CD4-positive, alpha-beta T cell treated with Interleukin-6 for 4 hours (primary cell): ENCODE measurements around the gene SYNE2.
"Not testable (repeated sequence)": the region's sequence is repeated elsewhere in the genome, so short reads cannot be mapped to it uniquely, and the experiment has no call there.

Source experiments
- DNase-seq: peaks from one replicate; pipeline ENCODE4 v3.0.0-alpha.2; 2020; ENCODE audit warnings: mixed read lengths

SYNE2 gene

DNA sequence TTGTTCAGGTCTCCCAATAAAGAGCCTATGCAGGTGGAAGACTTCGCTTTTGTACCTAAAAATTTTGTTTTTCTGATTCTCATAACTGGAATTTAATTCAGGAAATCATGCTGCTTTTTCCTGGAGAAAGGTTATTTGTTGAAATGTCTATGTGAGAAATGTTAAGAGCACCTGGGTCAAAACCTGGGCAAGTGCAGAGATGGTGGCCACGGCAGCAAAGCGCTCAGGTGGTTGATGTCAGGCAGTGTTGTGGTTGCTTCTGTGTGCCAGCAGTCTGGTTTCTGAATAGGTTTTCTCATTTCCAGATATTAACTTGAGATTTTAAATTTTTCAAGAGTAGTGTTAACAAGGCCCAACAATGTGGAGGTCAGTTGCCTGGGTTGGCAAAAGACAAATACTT is 345.2 kb downstream of the SYNE2 start:
- DNase-seq = no peak

DNA sequence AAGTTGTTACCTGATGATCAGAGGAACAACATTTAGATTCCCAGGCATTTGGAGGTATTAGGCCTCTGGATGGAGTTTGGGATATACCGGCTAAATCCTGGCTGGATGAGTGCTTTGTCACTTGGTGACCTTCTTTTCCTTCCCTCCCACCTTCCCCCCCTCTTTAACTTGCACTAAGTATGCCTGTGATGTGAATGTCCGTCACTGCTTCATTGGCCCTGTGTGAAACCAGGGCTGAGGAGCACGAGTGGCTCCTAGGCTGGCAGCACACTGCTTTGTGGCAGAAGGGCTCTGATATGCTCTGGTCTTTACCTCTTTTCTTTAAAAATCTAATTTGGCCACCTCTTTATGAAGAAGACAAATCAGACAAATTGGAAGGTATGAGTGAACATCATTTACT is 345.7 kb downstream of the SYNE2 start:
- no peak for DNase-seq

DNA sequence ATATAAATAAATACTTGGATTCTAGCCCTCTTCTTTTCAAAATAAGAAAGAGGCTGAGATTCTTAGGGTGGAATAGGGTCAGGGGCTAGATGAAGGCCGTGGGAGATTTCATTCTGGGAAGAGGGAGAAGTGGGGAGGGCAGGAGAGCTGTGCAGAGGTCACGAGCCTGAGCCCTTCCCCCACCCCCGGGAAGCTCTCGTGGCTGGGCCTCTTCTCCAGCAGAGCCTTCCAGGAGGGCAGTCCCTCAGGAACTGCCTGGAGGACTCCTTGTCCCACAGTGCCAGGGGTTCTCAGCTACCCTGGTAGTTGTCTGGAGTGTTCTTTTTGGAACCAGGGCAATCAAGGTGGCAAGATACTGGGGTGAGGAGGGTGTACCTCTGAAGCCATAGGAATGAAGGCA is 347.4 kb downstream of the SYNE2 start:
- DNase-seq = no peak

DNA sequence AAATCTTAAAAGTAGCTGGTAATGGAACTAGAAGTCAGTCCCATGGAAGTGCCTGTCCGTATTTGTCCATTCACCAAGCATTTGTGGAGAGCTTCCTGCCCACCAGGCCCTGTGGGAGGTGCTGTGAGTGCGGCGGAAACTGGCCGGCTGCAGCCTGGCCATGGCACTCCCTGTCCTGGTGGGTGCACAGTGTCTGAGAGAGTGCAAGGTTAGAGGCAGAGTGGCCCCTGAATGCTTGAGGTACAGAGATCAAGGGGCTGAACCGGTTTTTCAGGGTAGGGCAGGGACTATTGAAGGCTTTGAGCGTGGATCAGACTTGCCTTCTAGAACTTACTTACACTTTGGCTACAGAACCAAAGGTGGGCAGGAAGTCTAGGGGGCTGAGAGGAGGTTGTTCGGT is 348.5 kb downstream of the SYNE2 start:
- DNase-seq = no peak

DNA sequence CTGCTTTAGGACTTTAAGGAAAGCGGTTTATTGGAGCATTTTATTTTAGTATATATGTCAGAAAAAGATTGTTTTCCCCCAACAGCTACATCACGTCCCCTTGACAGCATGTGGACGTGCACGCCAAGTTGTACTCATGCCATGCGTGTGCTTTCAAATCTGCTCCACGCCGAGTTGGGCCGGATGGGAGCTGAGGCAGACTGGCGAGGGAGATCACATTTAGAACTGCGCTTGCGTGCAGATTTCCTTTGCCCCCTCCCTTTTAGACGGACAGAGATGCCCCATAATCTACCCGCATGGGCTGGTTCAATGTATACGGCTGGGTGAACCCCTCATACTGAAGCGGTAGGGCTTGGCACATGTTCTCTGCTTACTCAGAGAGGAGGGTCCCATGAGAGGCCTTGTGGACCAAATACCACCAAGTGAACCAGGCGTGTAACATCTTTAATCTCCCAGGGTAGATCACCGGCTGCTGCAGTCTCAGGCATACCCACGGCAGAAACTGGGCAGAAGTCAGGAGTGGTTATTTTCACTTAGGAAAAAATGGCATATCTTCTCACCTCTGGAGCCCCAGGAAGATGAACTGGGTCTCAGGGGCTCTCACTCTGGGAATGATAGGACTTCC is 349.2 kb downstream of the SYNE2 start:
- no peak for DNase-seq

DNA sequence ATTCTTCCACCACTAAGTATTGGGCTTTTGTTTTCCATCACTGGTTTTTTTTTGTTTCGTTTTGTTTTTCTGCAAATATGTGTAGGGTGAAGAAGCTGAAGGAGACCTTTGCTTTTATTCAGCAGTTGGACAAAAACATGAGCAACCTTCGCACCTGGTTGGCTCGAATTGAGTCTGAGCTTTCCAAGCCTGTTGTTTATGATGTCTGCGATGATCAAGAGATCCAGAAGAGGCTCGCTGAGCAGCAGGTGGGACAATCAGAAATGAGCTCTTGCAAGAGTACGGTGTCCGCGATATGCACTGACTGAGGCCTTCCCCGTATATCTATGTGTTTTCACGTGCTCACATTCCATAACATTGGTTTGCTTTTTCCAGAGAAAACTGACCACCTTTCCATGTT is 349.9 kb downstream of the SYNE2 start:
- DNase-seq = no peak

DNA sequence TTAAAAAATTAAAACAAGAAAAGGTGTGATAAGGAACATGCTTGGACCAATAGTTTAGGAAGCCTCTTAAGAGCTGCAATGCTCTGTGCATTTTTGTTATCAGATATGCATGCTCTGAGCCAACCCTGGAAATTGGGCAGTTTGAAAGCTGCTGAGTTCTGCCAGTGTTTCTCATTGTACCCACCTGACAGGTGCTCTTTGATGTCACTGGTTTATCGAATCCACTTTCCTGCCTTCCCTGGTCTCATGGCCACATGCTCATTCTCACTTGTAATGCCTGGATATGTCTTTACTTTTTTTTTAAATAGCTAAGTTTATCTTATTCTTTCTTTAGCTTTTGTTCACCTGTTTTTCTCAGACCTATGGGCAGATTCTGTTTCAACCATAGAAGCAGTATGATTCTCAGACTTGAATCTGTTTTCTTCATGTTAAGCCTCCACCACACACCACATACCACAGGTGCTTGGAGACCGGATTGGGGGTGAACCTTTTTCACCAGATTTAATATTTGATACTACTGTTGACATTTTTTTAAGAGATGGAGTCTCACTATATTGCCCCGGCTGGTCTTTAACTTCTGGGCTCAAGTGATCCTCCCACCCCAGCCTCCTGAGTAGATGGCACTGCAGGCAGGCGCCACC is 350.7 kb downstream of the SYNE2 start:
- no peak for DNase-seq

DNA sequence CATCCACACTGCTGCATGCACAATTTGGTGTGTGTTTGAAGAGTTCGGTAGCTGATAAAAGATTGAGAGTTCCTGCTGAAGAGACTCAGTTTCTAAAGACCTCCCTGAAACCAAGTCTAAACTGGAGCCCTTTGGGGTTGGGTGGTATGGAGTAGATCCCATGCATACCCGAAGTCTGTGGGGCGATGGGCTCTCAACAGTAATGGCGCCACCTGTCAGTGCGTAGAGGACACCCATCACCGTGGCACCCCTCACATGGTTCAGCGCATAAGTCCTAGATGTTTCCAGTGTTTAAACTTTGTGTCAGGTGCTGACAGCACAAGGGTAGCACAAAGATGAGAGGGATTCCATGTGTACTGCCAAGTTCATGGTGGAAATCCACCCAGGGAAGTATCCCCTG is 355.5 kb downstream of the SYNE2 start:
- no peak for DNase-seq

DNA sequence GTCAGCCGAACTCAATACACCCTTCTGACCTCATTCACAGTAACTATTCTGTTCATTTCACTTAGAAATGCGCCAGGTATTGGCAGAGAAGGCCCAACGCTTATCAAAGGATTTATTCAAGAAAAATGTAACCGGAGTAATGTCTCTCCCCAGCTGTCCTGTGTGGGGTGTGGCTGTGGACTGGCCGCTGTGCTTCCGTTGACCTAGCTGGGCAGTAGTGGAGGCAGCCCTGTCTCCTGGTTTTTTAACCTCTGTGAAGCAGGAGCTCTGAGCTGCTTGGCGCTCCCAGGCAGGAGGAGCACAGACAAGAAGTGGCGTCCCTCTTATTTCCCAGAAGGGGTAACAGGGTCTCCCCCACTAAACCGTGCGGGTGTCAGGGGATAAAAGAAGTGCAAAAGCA is 356.2 kb downstream of the SYNE2 start:
- no peak for DNase-seq

DNA sequence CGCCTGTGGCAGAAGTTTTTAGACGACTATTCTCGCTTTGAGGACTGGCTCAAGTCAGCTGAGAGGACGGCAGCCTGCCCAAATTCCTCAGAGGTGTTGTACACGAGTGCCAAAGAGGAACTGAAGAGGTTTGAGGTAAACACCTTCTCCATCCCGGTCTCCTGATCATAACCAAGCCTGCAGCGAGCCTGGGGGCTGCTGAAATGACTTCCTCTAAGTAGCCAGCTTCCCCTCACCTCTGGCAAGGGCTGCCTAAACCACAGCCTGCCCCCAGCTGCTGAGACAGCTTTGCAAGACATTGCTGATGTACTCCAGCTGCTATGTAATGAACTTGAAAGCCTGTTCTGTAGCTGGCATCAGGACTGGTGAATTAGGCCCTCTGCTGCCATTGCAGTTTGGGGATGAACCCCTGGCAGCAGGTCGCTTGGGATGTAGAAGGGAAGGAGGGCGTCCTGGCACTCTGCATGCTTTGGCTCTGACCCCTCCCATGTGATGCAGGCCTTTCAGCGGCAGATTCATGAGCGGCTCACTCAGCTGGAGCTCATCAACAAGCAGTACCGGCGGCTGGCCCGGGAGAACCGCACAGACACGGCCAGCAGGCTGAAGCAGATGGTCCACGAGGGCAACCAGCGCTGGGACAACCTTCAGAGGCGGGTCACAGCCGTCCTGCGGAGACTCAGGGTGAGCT is 356.8 kb downstream of the SYNE2 start:
- DNase-seq = no peak

DNA sequence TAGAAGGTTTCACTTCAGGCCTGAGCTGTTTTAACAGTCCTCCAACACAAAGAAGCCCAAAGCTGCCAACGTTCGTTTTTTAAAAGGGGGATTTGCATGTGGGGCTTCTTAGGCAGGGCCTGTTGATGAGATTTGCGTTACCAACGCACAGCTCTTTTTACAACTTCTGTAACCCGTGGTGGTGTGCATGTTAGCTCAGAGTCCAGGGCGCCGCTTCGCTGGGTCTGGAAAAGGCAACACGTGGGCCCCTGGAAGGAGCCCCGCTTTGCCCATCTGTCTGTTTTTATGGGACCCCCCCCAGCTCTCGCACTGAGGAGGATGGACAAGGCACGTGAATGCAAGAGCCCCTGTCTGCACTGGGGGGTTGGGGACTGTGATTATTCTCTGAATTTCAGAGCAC is 357.4 kb downstream of the SYNE2 start:
- DNase-seq = no peak

DNA sequence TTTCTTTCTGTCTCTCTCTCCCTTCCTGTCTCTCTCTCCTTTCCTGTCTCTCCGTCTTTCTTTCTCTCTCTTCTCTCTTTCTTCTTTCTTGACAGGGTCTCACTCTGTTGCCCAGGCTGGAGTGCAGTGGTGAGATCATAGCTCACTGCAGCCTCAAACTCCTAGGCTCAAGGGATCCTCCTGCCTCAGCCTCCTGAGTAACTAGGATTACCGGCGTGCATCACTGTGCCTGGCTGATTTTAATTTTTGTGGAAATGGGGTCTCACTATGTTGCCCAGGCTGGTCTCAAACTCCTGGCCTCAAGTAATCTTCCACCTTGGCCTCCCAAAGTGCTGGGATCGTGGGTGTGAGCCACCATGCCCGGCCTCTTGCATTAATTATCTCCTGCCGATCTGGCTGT is 358.1 kb downstream of the SYNE2 start:
- not testable (repeated sequence) for DNase-seq

DNA sequence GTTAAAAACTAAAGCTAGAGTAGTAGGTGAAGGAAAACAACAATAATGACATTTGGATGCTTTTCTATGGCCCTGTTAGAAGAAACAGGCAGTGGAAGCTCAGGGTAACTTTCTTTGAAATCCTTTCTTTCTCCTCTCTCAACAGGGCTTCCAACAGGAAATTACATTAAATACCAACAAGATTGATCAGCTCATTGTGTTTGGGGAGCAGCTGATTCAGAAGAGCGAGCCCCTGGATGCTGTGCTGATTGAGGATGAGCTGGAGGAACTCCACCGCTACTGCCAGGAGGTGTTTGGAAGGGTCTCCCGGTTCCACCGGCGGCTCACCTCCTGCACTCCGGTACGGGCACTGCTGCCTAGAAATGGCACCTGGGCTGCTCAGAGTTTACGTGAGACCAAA is 359.9 kb downstream of the SYNE2 start:
- no peak for DNase-seq

DNA sequence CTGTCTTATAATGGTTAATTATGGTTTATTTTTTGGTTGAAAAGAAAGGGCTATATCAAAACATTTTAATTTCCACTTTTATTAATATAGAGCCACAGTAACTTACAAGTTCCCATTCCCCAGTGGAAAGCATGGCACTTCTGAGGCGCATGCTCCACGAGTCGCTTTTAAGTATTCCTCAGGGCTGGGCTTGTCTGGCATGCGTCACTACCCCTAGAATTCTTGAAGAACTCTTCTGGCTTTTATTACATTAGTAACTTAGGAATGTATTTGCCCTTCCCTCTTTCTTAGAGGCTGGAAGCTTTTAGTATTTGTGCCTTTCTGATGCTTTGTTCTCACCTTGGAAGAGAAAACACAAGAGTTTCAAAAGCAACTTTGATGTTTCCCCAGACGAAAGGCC is 360.3 kb downstream of the SYNE2 start:
- no peak for DNase-seq

DNA sequence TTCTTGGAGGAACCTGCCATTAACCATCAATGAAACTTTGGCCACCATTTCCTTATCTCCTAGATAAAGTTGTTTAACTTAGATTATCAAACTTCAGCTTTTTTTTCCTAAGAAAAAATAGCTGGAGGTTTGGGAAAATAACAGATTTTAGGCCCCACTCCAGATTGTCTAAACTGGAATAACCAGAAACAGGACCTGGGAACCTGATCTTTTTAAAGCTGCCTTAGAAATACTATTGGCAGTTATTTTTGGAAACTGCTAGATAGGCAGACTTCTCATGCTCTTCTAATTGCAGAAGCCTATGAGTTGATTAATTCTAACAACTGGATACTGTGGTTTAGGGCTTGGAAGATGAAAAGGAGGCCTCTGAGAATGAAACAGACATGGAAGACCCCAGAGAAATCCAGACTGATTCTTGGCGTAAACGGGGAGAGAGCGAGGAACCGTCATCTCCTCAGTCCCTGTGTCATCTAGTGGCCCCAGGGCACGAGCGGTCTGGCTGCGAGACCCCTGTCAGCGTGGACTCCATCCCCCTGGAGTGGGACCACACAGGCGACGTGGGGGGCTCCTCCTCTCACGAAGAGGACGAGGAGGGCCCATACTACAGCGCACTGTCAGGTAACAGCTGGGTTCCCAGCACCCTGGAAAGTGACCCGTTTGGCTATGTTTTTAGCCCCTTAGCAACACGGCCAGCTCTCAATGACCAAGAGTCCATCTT is 361.2 kb downstream of the SYNE2 start:
- no peak for DNase-seq

DNA sequence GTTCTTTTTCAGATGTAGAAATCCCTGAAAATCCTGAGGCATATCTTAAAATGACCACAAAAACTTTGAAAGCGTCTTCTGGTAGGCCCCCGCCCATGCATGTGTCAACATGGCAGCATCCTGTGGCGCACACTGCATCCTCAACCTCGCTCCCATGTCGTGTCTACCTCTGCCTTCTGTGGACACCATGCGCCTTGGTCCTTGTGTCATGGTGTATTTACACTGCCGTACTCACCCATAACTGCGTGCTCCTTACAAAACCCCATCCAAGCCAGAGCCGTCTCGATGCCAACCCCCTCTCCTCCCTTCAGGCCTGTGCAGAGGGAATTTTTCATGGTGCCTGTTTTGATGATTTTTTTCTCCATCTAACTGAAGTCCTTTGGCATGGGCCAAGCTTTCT is 362.5 kb downstream of the SYNE2 start:
- no peak for DNase-seq

DNA sequence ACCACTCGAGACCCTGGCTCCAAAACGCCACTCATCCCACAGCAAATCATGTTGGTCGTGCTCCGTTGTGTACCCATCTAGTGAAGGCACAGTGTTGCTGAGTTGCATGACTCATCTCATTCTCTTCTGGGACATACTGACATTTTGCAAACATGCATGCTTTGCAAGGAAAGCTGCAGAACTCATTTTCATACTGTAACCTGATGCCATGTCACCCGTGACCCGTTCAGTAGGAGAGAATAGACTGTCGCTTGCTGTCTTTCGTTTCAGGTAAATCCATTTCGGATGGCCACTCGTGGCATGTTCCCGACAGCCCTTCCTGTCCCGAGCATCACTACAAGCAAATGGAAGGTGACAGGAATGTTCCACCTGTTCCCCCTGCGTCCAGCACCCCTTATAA is 363.2 kb downstream of the SYNE2 start:
- no peak for DNase-seq

DNA sequence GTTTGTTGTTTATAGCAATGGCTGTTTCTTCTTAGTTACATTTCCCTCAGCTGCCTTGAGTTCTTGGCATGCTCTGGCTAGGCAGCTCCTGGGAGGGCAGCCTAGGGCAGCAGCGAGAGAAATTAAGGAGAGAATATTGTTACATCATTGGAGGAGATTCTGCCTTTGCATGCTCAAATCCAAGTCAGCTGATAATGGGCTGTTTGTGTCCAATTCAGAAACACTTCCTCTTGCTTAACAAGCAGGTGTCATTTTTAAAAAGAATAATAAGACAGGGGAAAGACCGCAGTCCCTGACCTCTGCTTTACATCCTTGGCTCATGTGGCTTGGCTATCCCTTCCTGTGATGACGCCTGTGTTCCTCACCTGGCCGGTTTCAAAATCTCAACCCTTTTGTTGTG is 364.5 kb downstream of the SYNE2 start:
- no peak for DNase-seq

DNA sequence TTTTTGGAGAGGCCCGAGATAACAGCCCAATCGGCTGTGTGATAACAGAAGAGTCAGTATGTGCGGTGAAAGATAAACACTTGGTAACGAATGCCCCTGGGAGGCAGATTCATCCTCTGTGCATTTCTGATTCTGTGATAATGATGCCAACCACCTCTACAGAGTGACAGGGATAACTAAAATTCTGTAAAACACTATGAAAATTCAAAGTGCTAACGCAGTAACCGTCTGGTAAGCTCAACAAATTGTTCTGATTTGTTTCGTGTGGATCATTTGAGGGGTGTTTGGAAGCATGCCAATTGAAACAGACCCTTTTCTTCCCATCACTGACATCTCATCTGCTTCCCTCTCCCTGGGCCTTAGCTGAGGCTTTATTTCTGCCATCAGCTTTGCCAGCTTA is 365.0 kb downstream of the SYNE2 start:
- DNase-seq = no peak

DNA sequence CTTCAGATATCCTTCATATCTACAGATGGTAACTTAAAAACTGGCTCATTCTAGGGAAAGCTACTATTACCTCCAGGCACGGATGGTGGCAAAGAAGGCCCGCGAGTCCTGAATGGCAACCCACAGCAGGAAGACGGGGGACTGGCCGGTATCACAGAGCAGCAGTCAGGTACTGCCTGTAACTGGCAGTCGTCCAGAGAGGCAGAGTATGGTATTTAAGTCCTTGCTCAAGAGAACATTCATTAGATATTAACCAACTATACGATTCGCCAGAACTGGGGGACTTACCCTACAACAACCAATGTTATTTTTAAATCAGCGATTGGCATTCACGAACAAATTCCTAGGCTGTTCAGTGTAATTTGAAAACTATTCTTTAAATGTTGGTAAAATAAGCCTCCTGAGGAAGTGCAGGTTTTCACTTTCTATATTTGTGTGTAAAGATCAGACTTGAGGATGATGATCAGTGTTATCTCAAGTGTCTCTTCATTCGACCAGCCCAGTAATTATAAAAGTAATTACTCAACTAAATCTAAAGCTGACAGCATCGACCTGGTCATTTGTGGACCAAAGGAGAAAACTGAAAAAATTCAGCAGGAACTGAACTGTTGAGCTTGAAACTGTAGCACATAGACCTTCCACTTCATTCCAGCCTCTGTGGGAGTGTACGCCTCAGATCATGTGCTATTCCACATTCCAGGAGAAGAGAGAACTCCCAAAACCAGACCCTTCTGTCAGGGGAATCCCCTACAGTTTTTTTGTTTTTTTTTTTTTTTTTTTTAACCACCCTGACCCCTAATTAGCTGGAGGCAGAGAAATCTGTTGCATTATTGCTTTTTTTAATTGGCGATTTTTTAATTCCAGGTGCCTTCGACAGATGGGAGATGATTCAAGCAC is 365.8 kb downstream of the SYNE2 start:
- no peak for DNase-seq

DNA sequence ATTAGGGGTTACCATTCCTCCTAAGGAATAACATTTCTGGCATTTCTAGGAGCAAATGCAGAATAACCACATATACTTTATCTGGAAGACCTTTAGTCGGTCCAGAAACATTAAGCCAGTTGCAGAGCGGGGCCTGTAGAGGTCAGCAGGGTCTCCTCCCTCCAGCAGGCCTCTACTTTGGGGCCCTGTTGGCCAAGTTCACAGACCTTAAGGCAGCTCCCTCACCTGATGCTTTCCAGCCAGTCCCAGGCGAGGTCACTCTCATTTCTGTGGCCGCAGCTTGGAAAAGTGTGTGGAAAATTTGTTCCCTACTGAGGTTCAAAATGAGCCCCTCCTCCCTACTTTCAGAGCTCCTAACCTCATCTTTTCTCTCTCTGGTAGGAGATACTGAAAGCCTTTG is 367.3 kb downstream of the SYNE2 start:
- DNase-seq = no peak

DNA sequence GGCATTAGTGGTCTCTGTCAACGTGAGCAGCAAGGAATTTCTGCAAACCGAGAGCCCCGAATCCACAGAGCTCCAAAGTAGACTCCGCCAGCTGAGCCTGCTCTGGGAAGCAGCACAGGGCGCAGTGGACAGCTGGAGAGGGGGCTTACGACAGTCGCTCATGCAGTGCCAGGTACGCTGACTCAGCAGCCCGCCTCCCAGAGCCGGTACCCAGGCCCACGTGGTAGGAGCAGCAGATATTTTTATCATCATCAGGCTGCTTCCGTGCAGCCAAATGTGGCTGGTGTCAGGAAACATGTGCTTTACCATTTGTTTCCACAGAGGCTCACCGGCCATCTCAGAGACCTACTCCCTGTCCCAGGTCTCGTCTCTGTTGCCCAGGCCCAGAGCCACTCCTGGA is 367.7 kb downstream of the SYNE2 start:
- DNase-seq = no peak
